Measurements from ENCODE around the gene MYO1E.
"Not testable (repeated sequence)": the region's sequence is repeated elsewhere in the genome, so short reads cannot be mapped to it uniquely, and the experiment has no call there.

The MYO1E gene

GRCh38 chr15:59282515-59283337, 89.9 kb downstream of the MYO1E start:
- H3K4me3 ChIP-seq (ENCODE audit: low read depth, low read length) = no peak overlapping the region
- TF ChIP-seq CTCF (IDR thresholded peaks at IDR 0.05; ENCODE audit: borderline replicate concordance, insufficient read depth, low read depth, low read length) = no peak

GRCh38 chr15:59281699-59282098, 91.0 kb downstream of the MYO1E start:
- no peak for TF ChIP-seq CTCF (IDR thresholded peaks at IDR 0.05; ENCODE audit: borderline replicate concordance, insufficient read depth, low read depth, low read length)
- no peak overlapping the region for H3K4me3 ChIP-seq (ENCODE audit: low read depth, low read length)

GRCh38 chr15:59280855-59281254, 91.8 kb downstream of the MYO1E start:
- no peak for TF ChIP-seq CTCF (IDR thresholded peaks at IDR 0.05; ENCODE audit: borderline replicate concordance, insufficient read depth, low read depth, low read length)

GRCh38 chr15:59280292-59280691, 92.4 kb downstream of the MYO1E start:
- not testable (repeated sequence) for H3K4me3 ChIP-seq (ENCODE audit: low read depth, low read length)

More at GRCh38 chr15:59280855-59281254, 91.8 kb downstream of the MYO1E start:
- H3K4me3 ChIP-seq (ENCODE audit: low read depth, low read length) = no peak overlapping the region

- no peak overlapping the region for H3K4me3 ChIP-seq (ENCODE audit: low read depth, low read length)
- TF ChIP-seq CTCF (IDR thresholded peaks at IDR 0.05; ENCODE audit: borderline replicate concordance, insufficient read depth, low read depth, low read length) = no peak
Measured at GRCh38 chr15:59279023-59279422, 93.6 kb downstream of the MYO1E start.

- H3K4me3 ChIP-seq (ENCODE audit: low read depth, low read length) = no peak overlapping the region
- TF ChIP-seq CTCF (IDR thresholded peaks at IDR 0.05; ENCODE audit: borderline replicate concordance, insufficient read depth, low read depth, low read length) = no peak
Measured at GRCh38 chr15:59278120-59278519, 94.6 kb downstream of the MYO1E start.

GRCh38 chr15:59276225-59277178, 96.2 kb downstream of the MYO1E start:
- H3K4me3 ChIP-seq (ENCODE audit: low read depth, low read length) = no peak overlapping the region
- TF ChIP-seq CTCF (IDR thresholded peaks at IDR 0.05; ENCODE audit: borderline replicate concordance, insufficient read depth, low read depth, low read length) = no peak

Measured in GM12875 (cell line).